ENCODE results near the gene IL1RL1.

IL1RL1 gene

DNA sequence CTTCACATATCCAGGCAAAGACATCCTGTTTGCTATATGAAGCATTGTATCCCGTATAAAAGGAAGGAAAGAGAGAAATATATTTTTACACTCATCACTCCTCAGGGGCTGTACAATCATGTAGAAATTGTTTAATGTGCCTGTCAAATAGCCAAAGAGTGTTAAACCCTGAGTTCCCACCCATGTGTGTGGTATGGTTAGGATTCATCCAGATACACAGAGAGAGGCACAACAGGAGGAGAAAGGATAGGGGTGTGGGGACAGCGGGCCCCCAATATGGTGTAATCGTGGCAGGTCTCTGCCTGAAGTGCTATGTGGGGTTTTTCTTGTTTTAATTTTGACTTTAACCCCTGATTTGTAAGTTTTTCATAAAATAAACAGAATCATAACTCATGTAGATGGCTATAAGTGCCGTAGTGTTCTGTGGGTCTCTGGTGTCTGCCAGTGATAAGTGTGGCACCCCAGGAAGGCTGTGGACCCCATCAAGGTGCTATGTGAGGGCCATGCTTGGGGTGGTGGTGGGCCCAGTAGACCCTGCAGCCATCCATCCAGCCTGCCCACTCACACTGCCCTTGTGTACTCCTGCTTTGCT lies 34.1 kb downstream of the IL1RL1 start:
- H2BK12ac ChIP-seq (ENCODE audit: low read length in 2 of 2), result no peak overlapping the region
- no peaks in the 10 kb centered on the region for H3K9me3 ChIP-seq (ENCODE audit: control insufficient read depth, low read length)
- H3K4me1 ChIP-seq (ENCODE audit: control insufficient read depth, insufficient read depth, low read depth, low read length), result no peaks in the 10 kb centered on the region
- peaks cover 13 to 43% of the 10 kb centered on the region in 2 experiments for H3K27me3 ChIP-seq (ENCODE audit: control insufficient read depth in 1 of 2, insufficient read depth in 1 of 2, low read length in 2 of 2)
- no peak overlapping the region for H3K27ac ChIP-seq (ENCODE audit: low read length, poor library complexity, severe bottlenecking)
- H3K4ac ChIP-seq (ENCODE audit: low read depth in 1 of 2, low read length in 2 of 2), result no peak overlapping the region
- H3K9ac ChIP-seq (ENCODE audit: low read length), result no peak overlapping the region
- H3K23ac ChIP-seq (ENCODE audit: low read length in 2 of 2), result no peak overlapping the region
- DNase-seq, result no peak
- no peak overlapping the region for H3K4me3 ChIP-seq (ENCODE audit: insufficient read depth in 1 of 2, low read depth in 1 of 2, low read length in 2 of 2)
- H3K4me2 ChIP-seq (ENCODE audit: low read length, poor library complexity, severe bottlenecking), result no peak overlapping the region
- H2BK5ac ChIP-seq (ENCODE audit: low read depth, low read length, poor library complexity, severe bottlenecking), result no peak overlapping the region
- H4K91ac ChIP-seq (ENCODE audit: low read length), result no peak overlapping the region
- H3K36me3 ChIP-seq (ENCODE audit: control insufficient read depth in 1 of 2, insufficient read depth in 2 of 2, low read depth in 1 of 2, low read length in 2 of 2), result no peaks in the 10 kb centered on the region
- H2AFZ ChIP-seq (ENCODE audit: low read depth, low read length), result no peak overlapping the region
- no peaks in the 10 kb centered on the region for H3K79me1 ChIP-seq (replicated peaks; ENCODE audit: low read length, poor library complexity, severe bottlenecking)
- no peak overlapping the region for H3K14ac ChIP-seq (ENCODE audit: low read length in 2 of 2)
- H2AK5ac ChIP-seq (ENCODE audit: low read length, severe bottlenecking), result no peak overlapping the region
- H3K18ac ChIP-seq (ENCODE audit: low read depth in 1 of 2, low read length in 2 of 2), result no peak overlapping the region
- no peak overlapping the region for H2BK15ac ChIP-seq (ENCODE audit: low read depth, poor library complexity, severe bottlenecking)
- 100% methylated on average over 1 of the region's 4 CpGs for WGBS
- H2BK120ac ChIP-seq (ENCODE audit: low read depth, low read length), result no peak overlapping the region
- no peak overlapping the region for H4K8ac ChIP-seq (ENCODE audit: low read length)

DNA sequence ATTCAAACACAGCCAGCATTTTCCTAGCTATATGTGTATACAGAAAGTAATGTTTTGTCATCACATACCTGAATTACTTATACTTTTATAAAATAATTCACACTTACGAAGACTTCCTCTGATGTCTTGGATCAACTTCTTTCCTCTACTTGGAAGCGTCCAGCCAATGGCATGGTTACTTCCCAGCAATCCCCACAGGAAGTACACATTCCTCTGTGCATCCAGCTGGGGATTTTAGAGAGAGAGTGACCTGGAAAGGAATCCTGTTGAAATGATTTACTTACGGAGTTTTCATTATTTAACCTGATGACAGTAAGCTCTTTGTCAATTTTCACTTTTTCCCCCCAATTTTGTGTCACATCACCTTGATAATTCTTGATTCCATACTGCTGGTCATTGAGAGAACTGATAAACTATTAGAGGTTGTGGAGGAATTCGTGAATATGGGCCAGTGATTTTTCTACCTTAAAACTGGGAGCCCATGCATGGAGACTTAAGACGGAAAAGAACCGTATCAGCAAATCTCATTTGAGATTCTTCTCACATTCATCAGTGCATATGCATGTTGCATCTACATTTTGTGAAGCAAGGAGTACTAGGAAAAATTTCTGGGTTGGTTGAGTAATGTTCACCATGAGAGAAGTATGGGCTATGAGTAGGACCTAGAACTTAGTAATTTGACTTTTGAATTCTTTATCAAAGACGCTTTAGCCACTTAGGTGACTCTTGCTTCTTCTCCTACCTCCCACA lies 35.2 kb downstream of the IL1RL1 start:
- no peak overlapping the region for H3K4me2 ChIP-seq (ENCODE audit: low read length, poor library complexity, severe bottlenecking)
- WGBS, result 81% methylated on average over 6 of the region's 7 CpGs

DNA sequence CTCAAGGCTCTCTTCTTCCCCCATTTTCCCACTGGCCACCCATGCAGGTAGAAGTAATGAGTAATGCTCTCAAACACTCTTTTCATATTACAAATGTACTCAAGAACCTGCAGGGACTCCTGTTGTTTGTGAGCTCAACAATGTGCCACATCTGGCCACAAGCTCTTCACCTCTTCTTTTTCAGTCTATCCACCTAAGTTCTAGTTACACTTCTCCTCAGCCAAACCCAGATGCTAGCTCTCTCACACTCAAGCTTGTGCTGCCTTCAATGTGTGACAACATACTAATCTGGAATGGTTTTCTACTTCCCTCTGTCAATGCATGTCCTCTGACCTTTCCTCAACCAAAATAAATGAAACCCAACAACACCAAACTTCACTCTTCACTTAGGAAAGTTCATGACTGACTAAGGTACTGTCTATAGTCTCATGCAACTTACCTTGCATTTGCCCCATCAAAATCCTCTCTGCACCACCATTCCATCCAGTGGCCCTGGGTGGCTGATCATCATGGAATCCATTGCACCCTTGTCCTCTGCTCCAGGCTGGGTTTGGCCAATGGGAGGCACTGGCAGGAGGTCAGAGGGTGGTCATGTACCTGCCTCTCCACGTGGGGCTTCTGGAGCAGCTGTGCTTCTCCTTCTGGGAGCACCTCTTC lies 38.9 kb downstream of the IL1RL1 start:
- no peaks in the 10 kb centered on the region for H3K9me3 ChIP-seq (ENCODE audit: control insufficient read depth, low read length)
- no peaks in the 10 kb centered on the region for H3K4me1 ChIP-seq (ENCODE audit: control insufficient read depth, insufficient read depth, low read depth, low read length)
- H3K14ac ChIP-seq (ENCODE audit: low read length in 2 of 2), result no peak overlapping the region
- no peak overlapping the region for H2BK15ac ChIP-seq (ENCODE audit: low read depth, poor library complexity, severe bottlenecking)
- no peak for DNase-seq
- no peak overlapping the region for H2BK120ac ChIP-seq (ENCODE audit: low read depth, low read length)
- WGBS, result 63% methylated on average over 1 of the region's 1 CpG
- H2BK5ac ChIP-seq (ENCODE audit: low read depth, low read length, poor library complexity, severe bottlenecking), result no peak overlapping the region
- peaks cover 17 to 44% of the 10 kb centered on the region in 2 experiments for H3K27me3 ChIP-seq (ENCODE audit: control insufficient read depth in 1 of 2, insufficient read depth in 1 of 2, low read length in 2 of 2)
- H2AFZ ChIP-seq (ENCODE audit: low read depth, low read length), result no peak overlapping the region
- no peaks in the 10 kb centered on the region for H3K36me3 ChIP-seq (ENCODE audit: control insufficient read depth in 1 of 2, insufficient read depth in 2 of 2, low read depth in 1 of 2, low read length in 2 of 2)
- H4K91ac ChIP-seq (ENCODE audit: low read length), result no peak overlapping the region
- no peak overlapping the region for H3K27ac ChIP-seq (ENCODE audit: low read length, poor library complexity, severe bottlenecking)
- H3K9ac ChIP-seq (ENCODE audit: low read length), result no peak overlapping the region
- H2AK5ac ChIP-seq (ENCODE audit: low read length, severe bottlenecking), result no peak overlapping the region
- H3K79me1 ChIP-seq (replicated peaks; ENCODE audit: low read length, poor library complexity, severe bottlenecking), result no peaks in the 10 kb centered on the region
- H2BK12ac ChIP-seq (ENCODE audit: low read length in 2 of 2), result peak overlapping the region in 1 of 2 experiments; percentile 25
- H4K8ac ChIP-seq (ENCODE audit: low read length), result no peak overlapping the region
- H3K23ac ChIP-seq (ENCODE audit: low read length in 2 of 2), result no peak overlapping the region
- no peak overlapping the region for H3K4ac ChIP-seq (ENCODE audit: low read depth in 1 of 2, low read length in 2 of 2)
- H3K4me2 ChIP-seq (ENCODE audit: low read length, poor library complexity, severe bottlenecking), result no peak overlapping the region
- H3K18ac ChIP-seq (ENCODE audit: low read depth in 1 of 2, low read length in 2 of 2), result peak overlapping the region in 1 of 2 experiments; percentile 51
- H3K4me3 ChIP-seq (ENCODE audit: insufficient read depth in 1 of 2, low read depth in 1 of 2, low read length in 2 of 2), result no peak overlapping the region

More for the DNA sequence above, 35.2 kb downstream of the IL1RL1 start:
- Histone ChIP-seq H2BK120ac (ENCODE audit: low read depth, low read length) (no peak overlapping the region), H3K9me3 (ENCODE audit: control insufficient read depth, low read length) (no peaks in the 10 kb centered on the region), H3K27me3 (ENCODE audit: control insufficient read depth in 1 of 2, insufficient read depth in 1 of 2, low read length in 2 of 2) (peaks cover 17 to 55% of the 10 kb centered on the region in 2 experiments), H3K18ac (ENCODE audit: low read depth in 1 of 2, low read length in 2 of 2) (no peak overlapping the region), H3K9ac (ENCODE audit: low read length) (no peak overlapping the region), H2BK12ac (ENCODE audit: low read length in 2 of 2) (no peak overlapping the region), H2BK15ac (ENCODE audit: low read depth, poor library complexity, severe bottlenecking) (no peak overlapping the region), H3K14ac (ENCODE audit: low read length in 2 of 2) (no peak overlapping the region), H4K91ac (ENCODE audit: low read length) (no peak overlapping the region), H3K4me3 (ENCODE audit: insufficient read depth in 1 of 2, low read depth in 1 of 2, low read length in 2 of 2) (no peak overlapping the region), H2BK5ac (ENCODE audit: low read depth, low read length, poor library complexity, severe bottlenecking) (no peak overlapping the region), H3K23ac (ENCODE audit: low read length in 2 of 2) (no peak overlapping the region), H3K4ac (ENCODE audit: low read depth in 1 of 2, low read length in 2 of 2) (no peak overlapping the region), H2AK5ac (ENCODE audit: low read length, severe bottlenecking) (no peak overlapping the region), H3K27ac (ENCODE audit: low read length, poor library complexity, severe bottlenecking) (no peak overlapping the region), H3K4me1 (ENCODE audit: control insufficient read depth, insufficient read depth, low read depth, low read length) (no peaks in the 10 kb centered on the region), H2AFZ (ENCODE audit: low read depth, low read length) (no peak overlapping the region), H3K36me3 (ENCODE audit: control insufficient read depth in 1 of 2, insufficient read depth in 2 of 2, low read depth in 1 of 2, low read length in 2 of 2) (no peaks in the 10 kb centered on the region), H3K79me1 (replicated peaks; ENCODE audit: low read length, poor library complexity, severe bottlenecking) (no peaks in the 10 kb centered on the region), H4K8ac (ENCODE audit: low read length) (no peak overlapping the region)
- no peak for DNase-seq
